NOMO-1 treated with DMSO at 0.1 percent for 48 hours (cell line): ENCODE data around the gene CDC42BPA.
"Not testable (repeated sequence)": the region's sequence is repeated elsewhere in the genome, so short reads cannot be mapped to it uniquely, and the experiment has no call there.

ENCODE experiments used
- DNase-seq: peaks from one replicate; lab custom pipeline; 2025; ENCODE audit not compliant: unreplicated experiment; lab: John Stamatoyannopoulos, UW

The CDC42BPA gene

DNA sequence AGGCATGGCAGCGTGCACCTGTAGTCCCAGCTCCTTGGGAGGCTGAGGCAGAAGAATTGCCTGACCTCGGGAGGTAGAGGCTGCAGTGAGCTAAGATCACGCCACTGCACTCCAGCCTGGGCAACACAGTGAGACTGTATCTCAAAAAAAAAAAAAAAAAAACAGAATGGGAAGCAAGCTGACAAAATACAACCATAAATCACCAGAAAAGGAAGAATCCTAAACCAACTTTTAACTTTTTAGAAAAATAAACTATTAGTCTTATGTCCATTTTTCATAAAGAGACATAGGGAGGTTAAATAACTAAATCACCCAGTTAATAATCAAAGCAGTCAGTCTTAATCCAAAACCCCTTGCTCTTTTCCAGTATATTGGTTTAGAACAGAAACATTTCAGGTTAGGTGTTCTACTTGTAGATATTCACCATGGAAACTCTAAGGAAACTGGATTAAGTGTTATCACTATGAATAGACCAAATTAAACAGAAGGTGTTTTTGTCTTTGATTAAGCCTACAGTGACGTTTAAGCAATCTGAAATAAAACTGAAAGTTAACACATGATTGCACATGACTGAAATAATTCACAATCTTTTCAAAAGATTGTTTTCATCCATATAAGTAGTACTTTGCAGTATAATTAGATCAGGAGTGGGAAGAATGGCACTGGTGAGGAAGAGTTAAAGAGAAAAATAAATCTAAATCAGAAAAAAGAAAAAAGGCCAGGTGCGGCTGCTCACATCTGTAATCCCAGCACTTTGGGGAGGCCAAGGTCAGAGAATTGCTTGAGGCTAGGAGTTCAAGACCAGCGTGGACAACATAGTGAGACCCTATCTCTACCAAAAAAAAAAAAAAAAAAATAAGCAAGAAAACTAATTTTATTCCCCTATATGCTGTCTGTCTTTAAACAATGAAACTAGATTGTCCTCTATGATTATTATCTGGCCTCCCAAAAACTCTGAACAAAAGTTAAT, 9.6 kb downstream of the CDC42BPA start:
- DNase-seq = no peak

DNA sequence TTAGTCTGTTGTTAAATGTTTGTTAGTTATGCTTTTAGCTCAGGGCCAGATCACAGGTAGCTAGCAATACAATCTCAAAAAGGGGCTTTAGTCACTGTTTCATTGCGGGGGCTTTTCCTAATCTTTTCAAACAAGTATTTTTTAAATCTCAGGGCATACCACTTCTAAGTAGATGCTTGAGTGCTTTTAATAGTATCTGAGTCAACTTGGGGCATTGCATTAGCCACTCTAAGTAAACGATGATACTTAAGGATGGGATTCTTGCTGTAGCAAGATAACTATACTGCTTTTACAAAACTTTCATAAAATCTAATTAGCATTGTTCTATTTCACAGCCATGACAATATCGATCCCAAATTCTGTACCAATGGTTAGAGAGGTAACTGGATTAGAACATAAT, 11.6 kb downstream of the CDC42BPA start:
- no peak for DNase-seq

DNA sequence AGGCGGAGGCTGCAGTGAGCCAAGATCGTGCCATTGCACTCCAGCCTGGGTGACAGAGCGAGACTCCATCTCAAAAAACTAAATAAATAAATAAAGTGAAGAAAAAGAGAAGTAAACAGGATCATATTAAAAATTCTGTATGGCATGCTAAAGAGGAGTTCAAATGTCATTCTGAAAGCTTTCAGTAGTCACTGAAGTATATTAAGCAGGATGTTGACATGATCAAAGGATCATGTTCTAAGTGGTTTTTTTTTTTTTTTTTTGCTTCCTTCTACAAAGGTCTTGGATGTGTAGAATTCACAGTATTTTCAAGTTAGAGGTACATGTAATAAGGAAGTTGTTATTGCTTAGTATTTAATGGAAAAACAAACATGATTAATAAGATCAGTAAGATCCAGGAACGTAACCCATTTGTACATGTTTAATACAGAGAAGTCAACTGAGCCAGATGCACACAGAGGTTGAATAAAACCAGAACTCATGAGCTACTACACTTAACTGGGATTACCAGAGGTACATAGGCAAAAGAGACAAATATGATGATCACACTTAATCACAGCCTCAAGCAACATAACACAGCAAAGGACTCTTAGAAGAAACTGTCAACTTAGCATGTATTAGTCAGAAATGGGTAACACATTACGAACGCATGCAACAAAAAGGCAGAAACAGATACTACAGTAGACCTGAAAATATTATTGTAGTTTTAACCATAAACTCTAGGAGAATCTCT, 12.2 kb downstream of the CDC42BPA start:
- DNase-seq = no peak

DNA sequence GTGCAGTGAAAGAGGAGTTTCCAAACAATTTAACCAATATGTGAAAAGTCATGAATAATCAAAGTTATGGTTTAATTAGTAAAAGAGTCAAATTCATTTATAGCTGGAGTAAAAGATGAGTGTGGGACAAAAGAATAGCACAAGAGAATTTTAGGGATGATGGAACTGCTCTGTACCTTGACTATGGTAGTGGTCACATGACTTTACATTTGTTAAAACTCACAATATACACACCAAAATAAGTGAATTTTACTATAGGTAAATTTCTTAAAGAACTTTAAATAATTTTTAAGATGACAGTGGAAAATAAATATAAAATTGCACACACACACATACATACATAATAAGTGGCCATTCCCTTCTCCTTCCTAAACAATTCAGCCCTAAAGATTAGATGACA, 13.6 kb downstream of the CDC42BPA start:
- no peak for DNase-seq

DNA sequence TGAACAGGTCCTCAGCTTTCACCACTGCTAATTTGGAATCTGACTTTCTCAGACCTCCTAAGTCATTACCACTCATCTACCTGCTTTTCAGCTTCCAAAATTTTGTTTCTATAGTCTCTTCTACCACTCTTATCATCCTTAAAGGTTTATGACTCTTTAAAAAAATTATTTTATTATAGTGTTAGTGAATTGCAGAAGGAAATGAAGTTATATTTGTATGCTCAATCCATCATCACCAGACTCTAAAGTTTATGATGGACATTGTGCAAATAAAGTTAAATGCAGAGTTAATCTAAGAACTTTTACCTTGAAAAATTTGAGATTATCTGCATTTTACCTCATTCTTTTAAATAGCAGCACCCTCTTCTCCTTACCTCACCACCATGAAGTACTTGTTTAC, 14.6 kb downstream of the CDC42BPA start:
- DNase-seq = no peak

DNA sequence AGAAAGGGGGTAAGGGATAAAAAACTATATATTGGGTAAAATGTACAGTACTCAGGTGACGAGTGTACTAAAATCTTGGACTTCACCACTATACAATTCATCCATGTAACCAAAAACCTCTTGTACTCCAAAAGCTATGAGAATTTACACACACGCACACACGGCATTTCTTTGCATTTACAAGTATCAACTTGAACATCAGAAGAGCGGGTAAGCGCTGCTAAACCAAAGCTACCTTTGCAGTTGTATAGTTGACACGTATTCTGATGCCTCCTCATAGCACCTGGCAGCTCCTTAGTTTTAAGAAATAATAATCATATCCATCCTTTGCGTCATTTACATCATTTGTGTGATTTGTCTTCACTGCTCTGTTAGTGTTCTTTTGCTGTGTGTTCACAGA, 17.6 kb downstream of the CDC42BPA start:
- DNase-seq = no peak

DNA sequence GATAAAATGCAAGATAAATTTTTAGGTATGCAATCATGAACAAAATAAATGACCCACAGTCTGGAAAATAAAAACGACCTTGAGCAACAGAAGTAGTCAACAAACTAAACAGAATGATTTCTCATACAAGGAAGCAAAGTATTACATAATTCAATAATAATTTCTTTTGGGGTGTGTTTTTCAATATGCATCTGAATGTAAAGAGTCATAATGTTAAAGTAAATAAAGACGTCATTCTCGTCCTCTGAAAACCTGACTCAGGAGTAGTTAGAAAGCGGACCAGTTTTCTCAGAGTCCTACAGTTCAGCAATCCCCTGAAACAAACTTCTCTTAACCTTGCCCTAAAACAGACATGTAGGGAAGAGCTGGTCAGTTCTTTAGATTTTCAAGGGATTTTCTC, 18.6 kb downstream of the CDC42BPA start:
- DNase-seq = no peak

DNA sequence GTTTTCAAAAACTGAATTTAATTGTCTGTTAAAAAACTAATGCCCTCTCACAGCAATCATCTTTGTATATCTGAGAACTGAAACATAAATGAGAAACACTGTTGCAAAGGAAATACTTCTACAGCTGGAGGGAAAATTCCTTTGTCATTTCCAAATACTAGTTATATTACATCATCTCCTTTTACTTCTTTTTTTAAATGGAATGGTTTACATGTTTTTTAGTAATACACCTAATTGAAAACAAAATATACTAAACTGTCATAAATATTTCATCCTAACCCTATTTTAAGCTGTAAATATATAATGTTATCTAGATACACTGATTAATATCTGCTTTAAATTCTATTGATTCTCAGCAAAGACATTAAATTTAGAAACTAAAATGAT, 19.1 kb downstream of the CDC42BPA start:
- no peak for DNase-seq

DNA sequence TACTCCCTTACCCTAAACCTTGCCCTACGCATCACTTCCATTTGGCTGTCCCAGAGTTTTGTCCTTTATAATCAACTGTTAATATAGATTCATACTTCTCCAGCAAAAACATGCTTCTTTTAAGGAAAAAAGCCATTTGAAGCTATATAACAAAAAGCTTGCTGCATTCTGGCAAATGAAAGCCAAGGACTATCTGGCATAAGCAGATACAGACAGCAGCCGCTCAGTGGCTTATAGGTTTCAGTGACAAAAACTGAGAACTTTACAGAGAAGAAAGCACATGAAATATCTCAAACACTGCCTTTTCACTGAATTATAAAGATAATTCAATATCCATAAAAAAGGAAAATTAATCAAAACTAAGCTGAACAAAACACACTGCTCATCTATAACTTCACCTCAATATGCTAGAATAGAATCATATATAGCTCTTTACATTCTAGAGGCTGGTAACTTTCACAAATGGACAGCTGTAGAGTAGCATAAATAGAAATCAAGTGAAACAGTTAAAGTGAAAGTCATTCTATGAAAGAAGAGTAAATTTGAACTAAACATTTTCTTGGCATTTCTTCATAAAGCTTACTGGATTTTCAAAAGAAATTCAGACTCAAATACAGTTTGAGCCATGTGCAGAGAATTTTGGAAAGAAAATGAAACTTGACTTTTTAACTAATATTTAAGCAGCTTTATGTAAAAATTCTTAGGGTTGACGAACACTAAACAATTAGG, 19.6 kb downstream of the CDC42BPA start:
- no peak for DNase-seq

DNA sequence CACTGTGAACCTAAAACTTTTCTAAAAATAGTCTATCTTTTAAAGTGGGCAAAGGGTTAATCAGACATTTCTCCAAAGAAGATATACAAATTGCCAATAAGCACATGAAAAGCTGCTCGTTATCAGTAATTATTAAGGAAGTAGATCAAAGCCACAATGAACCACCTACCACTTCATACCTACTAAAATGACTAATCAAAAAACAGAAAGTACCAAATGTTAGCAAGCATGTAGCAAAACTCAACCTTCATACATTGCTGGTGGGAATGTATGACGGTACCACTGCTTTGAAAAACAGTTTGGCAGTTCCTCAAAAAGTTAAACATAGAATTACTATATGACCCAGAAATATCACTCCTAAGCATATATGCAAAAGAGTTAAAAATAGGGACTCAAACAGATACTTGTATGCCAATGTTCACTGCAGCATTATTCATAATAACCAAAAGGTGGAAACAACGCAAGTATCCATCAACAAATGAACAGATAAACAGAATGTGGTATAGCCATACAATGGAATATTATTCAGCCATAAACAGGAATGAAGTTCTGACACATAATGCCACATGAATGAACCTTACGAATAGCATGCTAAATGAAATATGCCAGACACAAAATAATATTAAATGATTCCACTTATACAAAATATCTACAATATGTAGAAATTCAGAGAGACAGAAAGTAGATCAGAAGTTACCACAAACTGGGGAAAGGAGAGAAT, 21.1 kb downstream of the CDC42BPA start:
- no peak for DNase-seq

DNA sequence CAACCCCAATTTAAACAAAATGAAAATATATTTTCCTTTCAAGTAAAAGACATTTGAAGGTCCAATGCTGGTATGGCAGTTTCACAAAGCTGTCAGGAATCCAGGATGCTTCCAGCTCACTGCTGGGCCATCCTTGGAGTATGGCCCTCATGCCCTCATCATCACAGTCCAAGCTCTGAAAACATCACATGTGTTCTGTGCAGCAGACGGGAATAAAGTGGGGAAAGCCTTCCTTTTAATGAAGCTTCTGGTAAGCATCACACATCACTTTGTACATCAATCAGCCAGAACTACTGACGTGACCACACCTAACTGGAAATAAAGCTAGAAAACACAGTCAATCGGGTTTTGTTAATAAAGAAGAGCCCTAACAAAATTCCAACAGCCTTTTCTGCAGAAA, 22.7 kb downstream of the CDC42BPA start:
- DNase-seq = no peak

DNA sequence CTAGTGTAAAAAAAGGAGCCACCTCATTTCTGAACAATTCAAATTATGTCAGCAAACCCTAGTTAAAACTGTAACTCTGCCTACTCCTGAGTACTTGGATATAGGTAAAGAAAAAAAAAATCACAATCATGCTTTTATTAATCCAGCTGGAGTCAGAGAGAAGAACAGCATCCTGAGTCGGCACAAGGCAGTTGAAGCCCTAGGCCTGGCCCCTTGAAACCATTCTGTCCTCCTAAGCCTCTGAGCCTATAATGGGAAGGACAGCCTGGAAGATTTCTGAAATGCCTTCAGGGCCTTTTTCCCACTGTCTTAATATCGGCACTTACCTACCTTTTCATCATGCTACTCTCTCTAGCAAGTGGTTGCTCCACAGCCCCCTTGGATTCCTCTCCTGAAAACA, 32.5 kb downstream of the CDC42BPA start:
- no peak for DNase-seq

DNA sequence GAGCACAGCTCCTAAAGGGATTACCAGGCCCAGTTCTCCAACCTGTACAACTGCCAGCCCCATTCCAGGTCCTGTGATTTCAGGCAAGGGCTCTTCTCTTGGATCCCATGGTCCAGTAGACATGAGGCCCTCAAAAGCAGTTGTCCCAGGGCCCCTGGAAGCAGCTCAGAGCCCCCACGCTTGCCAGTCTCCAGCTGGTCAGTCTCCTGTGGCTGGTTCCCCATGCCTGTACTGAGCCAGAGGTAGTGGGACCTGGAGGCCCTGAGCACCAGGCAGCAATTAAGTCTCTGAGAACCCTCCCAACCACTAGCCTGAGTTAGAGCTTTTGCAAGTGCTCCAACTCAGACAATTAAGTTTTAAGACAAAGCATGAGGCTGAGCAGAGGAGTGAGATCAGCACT, 36.9 kb downstream of the CDC42BPA start:
- DNase-seq = no peak

DNA sequence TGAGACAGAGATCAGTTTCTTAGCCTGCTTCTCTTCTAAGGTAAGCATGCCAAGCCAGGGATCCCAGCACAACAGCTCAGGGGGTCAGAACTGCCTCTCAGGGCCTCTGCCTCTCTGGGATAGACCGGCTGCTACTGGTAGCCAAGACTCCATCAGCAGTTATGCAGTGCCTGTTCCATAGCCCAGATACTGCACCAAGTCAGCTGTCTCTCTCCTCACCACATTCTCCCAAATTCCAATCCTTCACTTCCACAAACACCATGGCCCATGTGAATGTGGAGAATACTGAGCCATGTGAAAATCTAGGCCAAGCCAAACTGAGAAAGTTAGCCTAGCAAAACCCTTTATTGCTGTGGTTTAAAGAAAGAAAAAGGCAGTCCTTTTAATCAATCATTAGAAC, 37.5 kb downstream of the CDC42BPA start:
- no peak for DNase-seq

DNA sequence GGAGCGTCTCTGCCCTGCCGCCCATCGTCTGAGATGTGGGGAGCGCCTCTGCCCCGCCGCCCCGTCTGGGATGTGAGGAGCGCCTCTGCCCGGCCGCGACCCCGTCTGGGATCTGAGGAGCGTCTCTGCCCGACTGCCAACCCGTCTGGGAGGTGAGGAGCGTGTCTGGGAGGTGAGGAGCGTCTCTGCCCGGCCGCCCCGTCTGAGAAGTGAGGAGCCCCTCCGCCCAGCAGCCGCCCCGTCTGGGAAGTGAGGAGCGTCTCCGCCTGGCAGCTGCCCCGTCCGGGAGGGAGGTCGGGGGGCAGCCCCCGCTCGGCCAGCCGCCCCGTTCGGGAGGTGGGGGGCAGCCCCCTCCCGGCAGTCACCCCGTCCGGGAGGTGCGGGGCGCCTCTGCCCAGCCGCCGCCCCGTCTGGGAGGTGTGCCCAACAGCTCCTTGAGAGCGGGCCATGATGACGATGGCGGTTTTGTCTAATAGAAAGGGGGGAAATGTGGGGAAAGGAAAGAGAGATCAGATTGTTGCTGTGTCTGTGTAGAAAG, 42.1 kb downstream of the CDC42BPA start:
- DNase-seq = not testable (repeated sequence)

DNA sequence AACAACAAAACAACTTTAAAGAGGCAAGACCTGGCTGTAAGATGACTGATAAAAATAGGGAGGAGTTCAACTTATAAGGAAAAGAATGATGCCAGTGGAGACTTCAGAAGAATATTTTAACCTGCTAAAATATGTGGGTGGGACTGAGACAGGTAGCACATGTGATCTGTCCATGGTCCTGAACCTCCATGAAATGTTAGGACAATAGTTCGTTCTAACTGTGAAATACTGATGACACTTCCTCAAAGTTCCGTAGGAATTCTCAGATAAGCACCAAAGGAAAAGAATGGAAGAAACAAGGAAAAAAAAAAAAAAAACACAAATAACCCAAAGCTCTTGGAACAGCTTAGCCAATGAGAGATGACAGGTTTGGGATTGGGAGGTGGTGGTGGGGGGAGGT, 44.7 kb downstream of the CDC42BPA start:
- DNase-seq = no peak

DNA sequence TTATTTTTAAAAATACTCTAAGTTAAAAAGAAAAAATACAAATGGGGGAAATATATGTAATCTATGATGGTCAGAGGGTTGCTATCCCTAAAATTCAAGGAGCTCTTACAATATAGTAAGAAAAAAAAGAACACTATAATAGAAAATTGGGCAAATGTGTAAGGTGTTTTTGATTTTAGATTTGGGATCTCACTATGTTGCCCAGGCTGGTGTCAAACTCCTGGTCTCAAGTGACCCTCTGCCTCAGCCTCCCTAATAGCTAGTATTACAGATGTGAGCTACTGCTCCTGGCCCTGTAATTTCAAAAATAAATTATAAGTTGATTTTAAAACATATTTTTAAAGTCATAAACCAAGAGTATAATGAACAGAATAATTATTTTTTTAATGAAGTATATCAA, 45.9 kb downstream of the CDC42BPA start:
- no peak for DNase-seq

DNA sequence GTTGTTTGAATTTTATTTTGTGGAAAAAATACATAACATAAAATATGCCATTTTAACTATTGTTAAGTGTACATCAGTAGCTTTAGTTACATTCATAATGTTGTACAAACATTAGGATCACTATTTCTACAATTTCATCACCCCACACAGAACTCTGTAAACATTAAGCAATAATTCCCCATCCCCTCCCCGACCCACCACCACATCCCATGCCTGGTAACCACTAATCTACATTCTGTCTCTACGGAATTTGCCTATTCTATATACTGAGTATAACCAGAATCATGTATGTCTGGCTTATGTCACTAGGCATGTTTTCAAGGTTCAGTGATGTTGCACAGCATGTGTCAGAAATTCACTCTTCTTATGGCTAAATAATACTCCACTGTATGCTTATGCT, 47.7 kb downstream of the CDC42BPA start:
- DNase-seq = no peak

DNA sequence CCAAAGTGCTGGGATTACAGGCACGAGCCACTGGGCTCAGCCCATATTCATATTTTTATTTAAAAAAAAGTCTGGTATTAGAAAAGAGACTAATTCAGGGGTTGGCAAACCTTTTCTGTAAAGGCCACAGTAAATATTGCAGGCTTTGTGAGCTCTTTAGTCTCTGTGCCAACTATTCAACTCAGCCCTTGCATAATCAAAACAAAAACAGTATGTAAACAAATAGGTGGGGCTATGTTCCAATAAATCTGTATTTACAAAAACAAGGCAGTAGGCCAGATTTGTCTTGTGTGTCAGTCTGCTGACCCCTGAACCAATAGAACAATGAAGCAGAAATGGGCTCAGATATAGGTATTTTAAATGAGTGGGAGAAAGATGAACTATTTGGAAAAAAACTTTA, 49.3 kb downstream of the CDC42BPA start:
- DNase-seq = no peak

DNA sequence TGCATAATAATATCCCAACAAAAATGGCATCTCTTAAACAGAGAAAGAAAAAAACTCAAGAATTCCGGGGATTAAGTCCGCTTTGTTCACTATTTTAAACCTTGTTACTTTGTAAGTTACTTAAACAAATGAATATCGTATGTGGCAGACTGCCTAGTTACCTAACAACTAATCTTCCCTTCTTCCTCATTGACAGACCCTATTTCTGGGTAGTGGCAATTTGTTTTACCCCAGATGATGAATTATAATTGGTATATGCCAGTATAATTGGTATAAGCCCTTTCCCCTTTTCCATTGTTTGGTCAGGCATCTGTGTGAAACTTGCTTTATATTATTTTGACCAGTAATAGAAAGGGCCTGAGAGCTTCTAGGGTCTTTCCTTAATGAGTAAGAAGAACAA, 52.4 kb downstream of the CDC42BPA start:
- no peak for DNase-seq

DNA sequence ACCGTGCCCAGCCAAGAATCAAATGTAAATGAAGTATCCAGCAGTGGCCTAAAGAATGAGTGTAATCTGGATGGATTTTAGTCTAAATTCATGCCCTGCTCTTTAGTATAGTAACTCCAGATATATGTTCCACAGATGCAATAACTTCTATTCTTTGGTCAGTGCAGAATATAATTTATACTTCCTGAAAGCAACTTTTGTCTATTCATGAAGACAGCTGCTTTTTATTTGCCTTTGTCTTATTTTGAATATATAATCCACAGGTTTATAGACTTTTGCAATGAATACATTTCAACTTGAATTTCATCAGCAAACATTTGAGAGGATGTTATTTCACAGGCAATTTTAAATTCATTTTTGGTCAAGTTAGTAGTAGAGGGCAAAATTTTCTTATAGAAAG, 54.4 kb downstream of the CDC42BPA start:
- no peak for DNase-seq
